Cardiac fibroblast (primary cell): Measurements from ENCODE around the gene SND1.

Experiments
- DNase-seq, 2 donors: peaks; one replicate each; pipeline versions ENCODE4 v3.0.0 to v3.0.0-alpha.2; 2010; ENCODE audit warnings: low read depth in 2 of 2
- H3K4me3 ChIP-seq, 2 donors: replicated peaks in 1 of 2; 1 replicate in 1 of 2; 2 replicates in 1 of 2; pipeline ENCODE4 v1.5.1; 2011; ENCODE audit warnings: low read depth in 2 of 2, low read length in 2 of 2, mild to moderate bottlenecking in 2 of 2, moderate library complexity in 1 of 2
- CTCF ChIP-seq: IDR thresholded peaks from one replicate; pipeline ENCODE4 v1.5.1; 2011; ENCODE audit warnings: low read depth, mild to moderate bottlenecking, low read length, inconsistent platforms

SND1 gene

GRCh38 chr7:128093614-128094570 lies 441.9 kb downstream of the SND1 start:
- no peak for DNase-seq
- no peak for TF ChIP-seq CTCF
- no peak overlapping the region for H3K4me3 ChIP-seq

DNA sequence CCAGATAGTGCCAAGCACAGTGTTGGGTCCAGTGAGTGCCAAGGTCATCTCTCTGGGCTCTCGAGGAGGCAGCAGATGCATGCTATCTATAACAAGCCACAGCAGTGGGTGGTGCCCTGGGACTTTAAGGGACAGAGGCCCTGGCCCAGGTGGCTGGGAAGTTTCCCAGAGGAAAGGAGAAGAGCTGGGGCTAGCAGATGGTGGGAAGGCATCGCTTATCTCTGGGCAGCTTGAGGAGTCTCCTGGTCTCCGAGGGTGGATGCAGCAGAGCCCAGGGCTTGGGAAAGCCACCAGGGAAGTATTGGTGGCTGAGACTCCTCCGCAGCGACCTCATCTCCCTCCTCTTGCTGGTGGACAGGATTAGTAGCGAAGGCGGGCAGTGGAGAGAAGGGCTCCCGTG lies 442.7 kb downstream of the SND1 start:
- DNase-seq = no peak
- no peak for TF ChIP-seq CTCF

GRCh38 chr7:128097211-128097731 lies 445.3 kb downstream of the SND1 start:
- no peak for DNase-seq
- no peak for TF ChIP-seq CTCF
- no peak overlapping the region for H3K4me3 ChIP-seq

More for the DNA sequence above, 442.7 kb downstream of the SND1 start:
- no peak overlapping the region for H3K4me3 ChIP-seq

- DNase-seq = no peak
- no peak for TF ChIP-seq CTCF
- no peak overlapping the region for H3K4me3 ChIP-seq
These were observed 446.6 kb downstream of the SND1 start for GRCh38 chr7:128098629-128099028.

DNA sequence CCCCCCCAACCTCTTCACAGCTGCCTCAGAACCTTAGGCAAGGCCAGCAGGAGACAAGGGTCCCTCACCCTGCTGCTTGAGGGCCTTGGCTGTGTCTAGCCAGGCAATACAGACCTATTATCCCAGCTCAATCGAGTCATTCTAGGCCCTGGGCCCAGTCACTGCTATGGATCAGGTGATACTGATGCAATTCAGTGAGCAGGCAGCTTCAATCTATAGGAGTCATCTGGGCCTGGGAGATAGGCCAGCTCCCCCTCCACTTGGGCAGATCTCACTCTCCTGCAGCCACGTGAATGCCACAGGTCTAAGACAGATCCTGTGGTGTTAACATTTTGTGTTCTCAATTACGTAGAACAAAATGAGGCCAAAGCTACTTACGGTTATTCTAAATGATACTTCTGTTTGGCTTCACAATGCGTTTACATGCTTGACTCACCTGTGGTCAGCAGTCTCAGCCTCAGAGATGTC lies 447.2 kb downstream of the SND1 start:
- peak in 1 of 2 donors; percentile 44 for DNase-seq
- no peak for TF ChIP-seq CTCF
- no peak overlapping the region for H3K4me3 ChIP-seq

DNA sequence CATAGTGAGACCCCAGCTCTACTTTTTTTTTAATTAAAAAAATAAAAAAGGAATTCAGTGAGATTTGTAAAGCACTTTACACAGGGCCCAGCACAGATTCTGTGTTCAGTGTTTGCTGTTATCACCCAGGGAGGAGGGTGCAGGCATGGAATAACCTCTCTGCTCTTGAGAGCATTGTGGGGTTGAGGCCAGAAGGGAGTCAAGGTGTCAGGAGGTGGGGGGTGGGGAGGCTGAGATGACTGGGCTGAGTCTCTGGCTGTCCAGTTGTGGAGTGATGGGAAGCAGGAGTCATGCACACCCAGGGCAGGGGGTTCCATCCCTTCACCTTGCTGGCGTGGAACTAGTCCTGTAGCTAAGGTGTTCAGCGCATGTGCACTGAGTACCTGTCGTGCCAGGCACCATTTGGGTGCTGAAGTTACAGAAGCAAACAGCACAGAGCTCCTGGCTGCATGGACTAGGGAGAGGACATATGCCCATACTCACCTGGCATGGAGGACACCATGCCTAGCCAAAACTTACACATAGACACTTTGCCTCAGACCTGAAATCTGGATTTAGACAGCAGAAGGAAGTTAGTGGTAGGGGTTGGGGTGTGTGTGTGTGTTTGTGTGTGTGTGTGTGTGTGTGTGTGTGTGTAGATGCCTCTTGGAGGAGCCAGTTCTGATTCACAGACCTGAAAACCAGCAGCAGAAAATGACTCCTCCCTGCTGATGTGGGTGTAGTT lies 448.4 kb downstream of the SND1 start:
- TF ChIP-seq CTCF = no peak
- no peak for DNase-seq
- no peak overlapping the region for H3K4me3 ChIP-seq
